ENCODE measurements around the gene SLC39A10. TPM values are rescaled to one million over a fixed set of nuclear protein-coding genes. Genes with fewer than 3 reads are reported as not detected.

The SLC39A10 gene
- total RNA-seq, result 45.7 and 52.3 TPM in 2 replicates

GRCh38 chr2:195656859-195657633, at the start of gene SLC39A10:
SLC39A10 (plus strand) TSS chr2:195657226; CDS start chr2:195680043, 22,817 bp downstream.
- peaks cover 22% of the 10 kb centered on the region for H3K36me3 Mint-ChIP-seq (ENCODE audit: low read depth)
- intact Hi-C loops (cut with micrococcal nuclease), result loop anchor here (1.0 to 10.0 kb wide), 7 partner anchors 96 to 1858 kb away; partner anchors contain the start of genes CCDC150, COQ10B, MOB4 and STK17B
- ChIA-PET CTCF (interaction anchor here (0.7 to 5.5 kb wide), 9 partner anchors 10 to 159 kb away, joined by 3 to 221 read pairs (median 3); no protein-coding TSS in a partner anchor), POLR2A (interaction anchor here (0.6 to 5.7 kb wide), 39 partner anchors 7 to 1858 kb away, joined by 3 to 202 read pairs (median 5); partner anchors contain the start of genes DNAH7, HSPD1, HSPE1 and STK17B)
- H3K27me3 Mint-ChIP-seq, result no peaks in the 10 kb centered on the region
- DNase-seq, result peak; percentile 97
- H3K9me3 Mint-ChIP-seq, result no peaks in the 10 kb centered on the region
- ATAC-seq (ENCODE audit: low read depth), result peak; percentile 84
- peak within 1 kb of the TSS; percentile 99 for H3K27ac Mint-ChIP-seq
- peaks cover 64% of the 10 kb centered on the region for H3K4me1 Mint-ChIP-seq
- peak within 1 kb of the TSS; percentile 98 for H3K4me3 Mint-ChIP-seq
- no peak for TF ChIP-seq CTCF (IDR thresholded peaks at IDR 0.05)

GRCh38 chr2:195608768-195609454, 48.1 kb upstream of the SLC39A10 start:
- POLR2A ChIA-PET, result interaction anchor here (0.6 kb wide), 1 partner anchor 48 kb away, joined by 3 read pairs; the partner anchor contains the start of gene SLC39A10
- H3K9me3 Mint-ChIP-seq, result no peaks in the 10 kb centered on the region
- no peak overlapping the region for H3K4me3 Mint-ChIP-seq
- intact Hi-C loops (cut with micrococcal nuclease), result no loop called here
- H3K27ac Mint-ChIP-seq, result no peak overlapping the region
- TF ChIP-seq CTCF (IDR thresholded peaks at IDR 0.05), result no peak
- H3K27me3 Mint-ChIP-seq, result no peaks in the 10 kb centered on the region
- no peak for DNase-seq
- H3K36me3 Mint-ChIP-seq (ENCODE audit: low read depth), result peaks cover 2% of the 10 kb centered on the region
- ATAC-seq (ENCODE audit: low read depth), result no peak
- CTCF ChIA-PET, result no interaction called here
- peaks cover 34% of the 10 kb centered on the region for H3K4me1 Mint-ChIP-seq

GRCh38 chr2:195610717-195611116, 46.3 kb upstream of the SLC39A10 start:
- no peak for DNase-seq
- H3K36me3 Mint-ChIP-seq (ENCODE audit: low read depth), result peaks cover 2% of the 10 kb centered on the region
- intact Hi-C loops (cut with micrococcal nuclease), result no loop called here
- H3K4me1 Mint-ChIP-seq, result peaks cover 22% of the 10 kb centered on the region
- ChIA-PET CTCF (no interaction called here), POLR2A (interaction anchor here (0.6 kb wide), 2 partner anchors 48 to 76 kb away, joined by 3 to 10 read pairs; no protein-coding TSS in a partner anchor)
- H3K4me3 Mint-ChIP-seq, result no peak overlapping the region
- TF ChIP-seq CTCF (IDR thresholded peaks at IDR 0.05), result no peak
- no peaks in the 10 kb centered on the region for H3K27me3 Mint-ChIP-seq
- no peak overlapping the region for H3K27ac Mint-ChIP-seq
- peak; percentile 10 for ATAC-seq (ENCODE audit: low read depth)
- H3K9me3 Mint-ChIP-seq, result no peaks in the 10 kb centered on the region

GRCh38 chr2:195612611-195613495, 44.2 kb upstream of the SLC39A10 start:
- H3K27me3 Mint-ChIP-seq, result no peaks in the 10 kb centered on the region
- TF ChIP-seq CTCF (IDR thresholded peaks at IDR 0.05), result no peak
- no peak for DNase-seq
- intact Hi-C loops (cut with micrococcal nuclease), result loop anchor here (2.0 kb wide), 1 partner anchor 14 kb away; no protein-coding TSS in a partner anchor
- CTCF ChIA-PET, result interaction anchor here (1.1 to 1.8 kb wide), 2 partner anchors 47 to 114 kb away, joined by 5 read pairs; no protein-coding TSS in a partner anchor
- no peak overlapping the region for H3K27ac Mint-ChIP-seq
- H3K4me1 Mint-ChIP-seq, result peaks cover 22% of the 10 kb centered on the region
- peaks cover 2% of the 10 kb centered on the region for H3K36me3 Mint-ChIP-seq (ENCODE audit: low read depth)
- no peak for ATAC-seq (ENCODE audit: low read depth)
- no peak overlapping the region for H3K4me3 Mint-ChIP-seq
- POLR2A ChIA-PET, result no interaction called here
- H3K9me3 Mint-ChIP-seq, result no peaks in the 10 kb centered on the region
